Mucosa of descending colon (tissue), 3 donors: ENCODE measurements around the gene WNT9A. TPM values are rescaled to one million over a fixed set of nuclear protein-coding genes. Genes with fewer than 3 reads are reported as not detected.
A peak's percentile ranks its signal among the peaks of the same experiment; 100 is the strongest.

Source experiments
- ATAC-seq: fragments of 200-7000 bp; cut with Tn5 transposase; one replicate; pipeline ENCODE4 v1.9.1; 2020; ENCODE audit warnings: mild to moderate bottlenecking, moderate library complexity
- DNase-seq, 3 donors: peaks; one replicate each; pipeline ENCODE4 v3.0.0-alpha.2; 2020
- H3K36me3 ChIP-seq: fragments of 200-600 bp; one replicate; pipeline ENCODE4 v1.8.0; 2021; ENCODE audit warnings: low read depth, mild to moderate bottlenecking
- H3K4me1 ChIP-seq: fragments of 200-600 bp; one replicate; pipeline ENCODE4 v1.8.0; 2021; ENCODE audit warnings: low read depth, mild to moderate bottlenecking
- H3K4me3 ChIP-seq: fragments of 200-600 bp; one replicate; pipeline ENCODE4 v1.8.0; 2021; ENCODE audit warnings: mild to moderate bottlenecking
- H3K9me3 ChIP-seq: fragments of 200-600 bp; one replicate; pipeline ENCODE4 v1.8.0; 2021; ENCODE audit warnings: mild to moderate bottlenecking
- CTCF ChIP-seq: fragments of 200-600 bp; IDR thresholded peaks from one replicate; pipeline ENCODE4 v1.8.0; 2022; ENCODE audit warnings: antibody characterized with exemption, mild to moderate bottlenecking
- intact Hi-C, 2 donors: fragments of 100-400 bp; cut with DNase I in 1 of 2; cut with micrococcal nuclease in 1 of 2; formaldehyde crosslinking; loops; one replicate each; pipeline versions ENCODE4 v1.11.0 to v1.11.1; 2022; cut with DNase I, micrococcal nuclease
- total RNA-seq, 3 donors: library from RNA; stranded (reverse); fragmentation: NEBNext Ultra II Directional in 2 of 3; extraction: Animal tissue kit (Norgen Biotek cat#: 25700) in 2 of 3; gene quantifications; one replicate each; pipeline versions ENCODE4 v1.2.1 to v1.2.4, GENCODE V29; 2021 to 2023
- donor health status: DM: no; HTN: no; CAD: no; lungs with moderate emphysema.
- donor health status: DM: no; HTN: no; CAD: no.
- donor health status: DM: no; HTN: yes; CAD: no.

Gene WNT9A
- total RNA-seq, 3 donors from 2014 or later, result 1.7 to 12.7 (median 2.4) TPM

- ATAC-seq (no peak), DNase-seq (peak in 2 of 3 donors; percentile 20 to 30)
- Histone ChIP-seq H3K36me3 (no peaks in the 10 kb centered on the region), H3K4me3 (no peak overlapping the region), H3K4me1 (no peaks in the 10 kb centered on the region), H3K9me3 (no peaks in the 10 kb centered on the region)
- intact Hi-C loops, result no loop called here
- TF ChIP-seq CTCF, result no peak
Measured at GRCh38 chr1:227938911-227939790, 8.6 kb downstream of the WNT9A start.

GRCh38 chr1:227938276-227938675, 9.5 kb downstream of the WNT9A start:
- H3K9me3 ChIP-seq, result no peaks in the 10 kb centered on the region
- H3K4me3 ChIP-seq, result no peak overlapping the region
- no peaks in the 10 kb centered on the region for H3K4me1 ChIP-seq
- no peak for DNase-seq
- H3K36me3 ChIP-seq, result no peaks in the 10 kb centered on the region
- intact Hi-C loops, result no loop called here
- no peak for TF ChIP-seq CTCF
- peak; percentile 33 for ATAC-seq

- no peaks in the 10 kb centered on the region for H3K36me3 ChIP-seq
- ATAC-seq, result no peak
- no peaks in the 10 kb centered on the region for H3K9me3 ChIP-seq
- TF ChIP-seq CTCF, result no peak
- no peak overlapping the region for H3K4me3 ChIP-seq
- H3K4me1 ChIP-seq, result no peaks in the 10 kb centered on the region
- intact Hi-C loops, result no loop called here
- DNase-seq, result no peak
Measured at GRCh38 chr1:227937838-227938145, 9.9 kb downstream of the WNT9A start.

GRCh38 chr1:227937031-227937837, 10.5 kb downstream of the WNT9A start:
- peak in 2 of 3 donors; percentile 15 to 38 for DNase-seq

GRCh38 chr1:227935826-227936225, 11.9 kb downstream of the WNT9A start:
- no peak for ATAC-seq
- TF ChIP-seq CTCF, result no peak
- Histone ChIP-seq H3K36me3 (no peaks in the 10 kb centered on the region), H3K9me3 (no peaks in the 10 kb centered on the region), H3K4me1 (no peaks in the 10 kb centered on the region), H3K4me3 (no peak overlapping the region)
- intact Hi-C loops, result no loop called here
- DNase-seq, result no peak

More at GRCh38 chr1:227937031-227937837, 10.5 kb downstream of the WNT9A start:
- no peaks in the 10 kb centered on the region for H3K36me3 ChIP-seq
- intact Hi-C loops, result no loop called here
- TF ChIP-seq CTCF, result no peak
- no peak for ATAC-seq
- no peaks in the 10 kb centered on the region for H3K9me3 ChIP-seq
- H3K4me1 ChIP-seq, result no peaks in the 10 kb centered on the region
- no peak overlapping the region for H3K4me3 ChIP-seq
